GM21528 (cell line): Measurements from ENCODE around the gene RIMS3.

Experiments used
- ATAC-seq: cut with Tn5 transposase; IDR thresholded peaks from one replicate; pipeline ENCODE4 v1.9.1; 2021; ENCODE audit warnings: mild to moderate bottlenecking, moderate library complexity; ENCODE audit not compliant: unreplicated experiment, low FRiP score

RIMS3 gene

DNA sequence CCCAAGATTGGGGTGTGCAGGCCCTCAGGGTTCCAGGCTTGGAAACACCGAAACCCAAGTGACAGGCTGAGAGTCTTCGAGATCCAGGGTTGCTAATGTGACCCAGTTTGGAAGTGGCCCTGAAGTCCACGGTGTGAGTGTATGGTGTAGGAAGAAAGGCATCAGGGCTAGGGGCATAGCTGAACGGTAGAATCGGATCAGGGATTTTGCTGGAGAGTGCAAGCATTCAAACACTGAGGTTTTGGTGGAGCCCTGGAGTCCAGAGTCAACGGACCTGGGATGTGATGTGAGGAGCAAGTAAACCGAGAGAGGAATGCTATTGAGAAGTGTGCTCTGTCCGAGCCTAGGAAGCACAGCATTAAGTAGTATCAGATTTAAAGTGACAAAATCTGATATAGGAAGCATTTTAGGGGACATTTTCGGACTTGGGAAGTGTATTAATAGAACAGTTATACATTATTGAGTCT, 27.0 kb upstream of the RIMS3 start:
- ATAC-seq: no peak

DNA sequence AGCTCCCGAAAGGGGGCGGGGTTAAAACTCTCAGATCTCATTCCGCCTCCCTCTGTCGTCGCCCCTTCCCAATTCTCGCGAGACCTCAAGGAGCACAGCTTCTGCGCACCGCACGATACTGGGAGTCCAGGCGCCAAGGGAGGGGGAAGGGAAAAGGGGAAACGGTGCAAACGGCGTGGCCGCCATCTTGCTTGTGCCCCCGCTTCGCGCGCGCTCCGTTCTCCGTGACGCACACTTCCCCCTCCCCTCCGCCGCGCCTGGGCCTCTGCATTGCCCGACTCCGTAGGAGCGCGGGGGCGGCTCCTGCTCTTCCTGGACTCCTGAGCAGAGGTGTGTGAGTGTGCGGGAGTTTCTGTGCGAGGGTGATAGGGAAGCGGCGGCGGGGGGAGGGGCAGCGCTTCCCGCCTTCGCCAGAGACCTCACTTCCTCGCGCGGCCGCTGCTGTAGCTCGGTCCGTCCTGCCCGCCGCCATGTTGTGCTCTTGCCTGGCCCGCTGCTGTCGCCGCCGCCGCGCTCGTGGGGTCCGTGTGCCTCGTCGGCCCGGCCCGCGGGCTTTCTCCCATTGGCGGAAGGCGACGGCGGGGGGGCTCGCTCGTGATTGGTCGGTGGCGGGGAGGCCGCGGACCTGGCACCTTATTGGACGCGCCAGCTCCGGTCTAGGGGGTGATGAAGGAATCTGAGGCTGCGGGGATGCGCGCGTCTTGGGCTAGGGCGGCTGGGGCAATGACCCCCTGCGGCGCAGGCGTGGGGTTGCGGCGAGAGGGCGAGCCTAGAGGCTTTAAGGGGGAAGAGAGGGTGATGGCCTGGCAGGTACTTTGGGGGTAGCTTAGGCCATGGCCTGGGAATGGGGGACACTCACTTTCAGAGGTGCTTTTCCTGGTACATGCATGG, 26.3 kb upstream of the RIMS3 start, which contains the start of gene NFYC:
TSS of gene NFYC (plus strand) at position 167 of the 891 bp plus-strand sequence. CDS start 47,140 bp downstream, outside the sequence.
- peak; percentile 74 for ATAC-seq

DNA sequence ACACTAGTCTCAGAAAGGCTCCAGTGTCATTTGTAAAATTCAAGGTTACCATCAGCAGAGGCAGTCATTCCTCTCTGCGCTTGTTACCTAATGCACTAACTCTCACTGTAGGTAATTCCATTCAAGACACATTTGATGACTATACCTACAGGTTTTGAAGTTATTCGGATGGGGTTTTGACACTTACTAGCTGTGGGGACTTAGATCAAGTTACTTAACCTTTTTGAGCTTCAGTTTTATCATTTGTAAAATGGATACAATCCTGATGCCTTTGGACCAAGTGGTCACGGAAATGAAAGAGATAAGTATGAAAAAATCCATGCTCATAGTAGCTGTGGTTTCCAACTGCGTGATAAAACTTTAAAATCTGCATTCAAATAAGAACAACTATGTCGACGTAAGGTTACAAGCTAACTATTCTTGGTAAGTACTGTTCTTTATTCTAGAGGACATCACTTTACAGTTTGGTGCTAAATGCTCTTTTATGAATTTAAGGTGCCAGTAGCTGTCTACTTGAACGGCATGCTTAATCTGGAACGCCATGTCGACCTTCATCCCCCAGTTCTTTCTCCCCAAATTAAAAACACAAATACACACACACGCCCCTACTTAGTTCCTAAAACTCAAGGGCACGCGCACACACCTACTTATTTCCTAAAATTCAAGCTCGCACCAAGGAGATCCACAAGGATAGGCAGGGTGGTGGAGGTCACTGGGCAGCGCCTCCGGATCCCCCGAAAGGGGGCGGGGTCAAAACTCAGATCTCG, 25.5 kb upstream of the RIMS3 start:
- no peak for ATAC-seq

GRCh38 chr1:40689737-40690136, 24.3 kb upstream of the RIMS3 start:
- ATAC-seq: no peak

DNA sequence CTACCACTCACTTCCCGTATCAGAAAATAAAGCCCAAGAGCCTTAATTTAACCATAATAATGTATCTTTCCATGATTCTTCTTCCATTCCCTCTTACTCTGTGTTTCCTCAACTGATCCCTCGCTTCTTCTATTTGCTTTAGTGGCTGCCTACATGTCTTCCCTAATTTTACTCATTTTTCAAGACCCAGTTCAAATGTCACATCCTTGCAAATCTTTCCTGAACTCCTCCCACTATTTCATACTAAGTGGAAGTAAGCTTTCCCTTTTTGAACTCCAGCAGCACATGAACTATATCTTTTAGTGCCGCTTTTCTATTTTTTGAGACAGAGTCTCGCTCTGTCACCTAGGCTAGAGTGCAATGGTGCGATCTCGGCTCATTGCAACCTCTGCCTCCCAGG, 22.2 kb upstream of the RIMS3 start:
- ATAC-seq: no peak

- ATAC-seq: no peak
Measured at GRCh38 chr1:40687059-40687458, 21.6 kb upstream of the RIMS3 start.

DNA sequence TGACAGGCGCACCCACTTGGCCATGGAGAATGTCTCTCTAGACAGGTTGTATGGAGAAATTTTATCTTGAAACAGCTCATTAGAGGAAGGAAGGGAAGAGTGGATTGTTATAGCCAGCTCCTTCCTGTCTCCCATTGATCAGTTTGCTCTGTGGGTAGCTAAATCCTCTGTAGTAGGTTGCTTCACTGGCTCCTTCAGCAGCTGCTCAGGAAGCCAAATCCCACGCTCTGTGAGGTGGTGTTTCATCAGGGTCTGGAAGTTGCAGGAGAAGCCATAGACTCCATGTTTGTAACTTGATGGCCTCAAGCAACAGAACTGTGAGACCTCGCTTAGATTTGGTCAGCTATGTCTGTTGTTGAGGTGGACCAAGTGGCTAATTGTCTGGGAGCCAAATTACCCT, 19.2 kb upstream of the RIMS3 start:
- ATAC-seq: no peak

DNA sequence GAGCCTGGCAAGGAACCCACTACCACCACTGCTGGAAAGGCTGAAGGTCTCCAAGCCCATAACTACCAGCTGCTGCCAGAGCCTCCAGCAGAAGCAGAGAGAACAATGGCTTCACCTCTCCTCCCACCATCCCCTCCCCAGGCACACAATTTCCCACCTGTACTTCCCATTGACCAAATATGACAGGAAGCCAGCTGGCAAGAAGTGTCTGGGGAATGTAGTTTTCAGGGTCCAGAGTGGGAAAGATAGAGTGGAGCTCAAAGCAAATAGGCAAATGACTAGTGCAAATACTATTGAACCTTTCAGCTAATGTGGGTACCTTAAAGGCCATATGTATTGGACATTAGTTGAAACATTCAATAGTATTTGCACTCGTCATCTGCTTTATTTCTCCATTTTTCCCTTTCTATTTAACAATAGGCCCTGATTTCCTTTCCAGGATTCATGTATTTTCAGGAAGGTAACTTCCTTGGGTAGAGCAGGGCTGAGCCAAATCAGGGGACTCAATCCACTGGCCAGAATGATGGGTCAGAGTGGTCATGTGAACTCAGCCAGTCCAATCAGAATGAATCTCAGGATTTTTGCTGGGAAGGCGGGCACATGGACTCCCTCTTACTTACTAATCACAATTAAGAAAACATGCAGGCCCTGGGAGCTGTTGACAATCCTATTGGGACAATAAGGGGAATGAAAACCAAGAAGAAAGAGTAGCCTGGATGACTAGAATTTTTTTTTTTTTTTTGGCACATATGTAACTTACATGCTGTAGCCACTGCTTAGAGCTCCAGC, 13.9 kb upstream of the RIMS3 start:
- no peak for ATAC-seq

DNA sequence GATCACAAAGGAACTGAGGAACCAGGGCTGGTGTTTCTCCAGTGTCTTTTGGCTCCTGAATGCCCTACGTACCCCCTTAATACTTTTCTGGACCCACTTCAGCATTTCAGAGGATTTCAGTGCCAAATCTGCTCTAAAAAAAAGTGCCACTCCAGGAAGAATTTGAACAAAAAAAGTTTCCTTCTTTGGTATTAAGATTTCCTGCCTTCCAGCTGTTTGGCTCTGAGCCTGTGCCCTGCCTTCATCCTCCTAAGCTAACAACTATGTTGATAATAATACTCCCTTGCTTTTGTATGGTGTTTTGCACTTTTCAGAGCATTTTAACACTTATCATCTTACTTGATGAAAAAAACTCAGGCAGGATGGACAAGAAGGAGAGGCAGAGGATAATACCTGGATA, 11.0 kb upstream of the RIMS3 start:
- no peak for ATAC-seq

DNA sequence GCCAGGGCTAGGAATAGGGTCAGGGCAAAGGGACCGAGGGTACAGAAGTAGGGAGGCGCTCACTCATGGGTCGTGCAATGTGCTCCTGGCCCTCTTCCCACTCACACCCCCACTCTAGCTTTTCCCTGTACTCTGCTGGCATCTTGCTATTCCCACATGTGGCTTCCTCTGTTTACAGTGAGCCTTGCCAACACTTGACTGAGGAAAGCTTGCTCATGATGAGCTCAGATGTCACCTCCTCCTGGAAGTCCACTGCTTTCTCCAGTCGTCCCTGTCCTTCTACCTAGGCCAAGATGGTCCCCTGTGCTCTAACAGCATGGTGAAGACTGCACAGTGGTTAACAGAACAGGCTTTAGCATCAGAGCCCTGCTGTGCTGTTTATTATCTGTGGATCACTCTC, 8.0 kb upstream of the RIMS3 start:
- no peak for ATAC-seq

DNA sequence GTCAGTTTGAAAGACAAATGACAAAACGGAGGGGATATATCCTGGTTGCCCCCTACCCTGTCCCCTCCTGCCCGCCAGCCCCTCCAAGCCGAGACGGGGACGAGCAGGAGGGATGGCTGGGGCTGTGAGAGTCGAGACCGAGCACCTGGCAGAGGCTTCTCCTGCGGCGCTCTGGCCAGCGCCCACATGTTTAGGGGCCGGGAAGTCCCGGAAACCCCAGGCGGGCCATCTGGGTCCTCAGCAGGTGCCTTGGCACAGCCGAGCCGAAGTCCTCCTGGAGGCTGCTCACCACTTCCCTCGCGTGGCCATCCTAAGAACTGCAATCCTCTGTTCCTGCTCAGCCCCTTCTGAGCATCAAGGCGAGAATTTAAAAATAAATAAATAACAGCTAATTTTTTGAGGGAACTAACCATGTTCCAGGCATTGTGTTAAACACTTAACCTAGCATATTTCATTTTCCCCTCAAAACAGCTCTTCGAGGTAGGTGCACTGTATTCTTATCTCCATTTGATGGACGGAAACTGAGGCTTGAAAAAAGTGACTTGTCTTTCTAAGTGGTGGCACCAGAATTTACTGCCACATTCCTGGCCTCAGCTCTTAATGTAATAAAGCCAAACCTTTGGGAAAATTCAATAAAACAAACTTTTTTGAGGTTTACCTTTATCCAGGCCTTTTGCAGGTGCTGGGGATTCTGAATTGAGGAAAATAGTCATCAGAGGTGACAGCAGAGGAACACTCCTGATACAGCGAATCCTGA, 3.5 kb upstream of the RIMS3 start:
- peak; percentile 61 for ATAC-seq

DNA sequence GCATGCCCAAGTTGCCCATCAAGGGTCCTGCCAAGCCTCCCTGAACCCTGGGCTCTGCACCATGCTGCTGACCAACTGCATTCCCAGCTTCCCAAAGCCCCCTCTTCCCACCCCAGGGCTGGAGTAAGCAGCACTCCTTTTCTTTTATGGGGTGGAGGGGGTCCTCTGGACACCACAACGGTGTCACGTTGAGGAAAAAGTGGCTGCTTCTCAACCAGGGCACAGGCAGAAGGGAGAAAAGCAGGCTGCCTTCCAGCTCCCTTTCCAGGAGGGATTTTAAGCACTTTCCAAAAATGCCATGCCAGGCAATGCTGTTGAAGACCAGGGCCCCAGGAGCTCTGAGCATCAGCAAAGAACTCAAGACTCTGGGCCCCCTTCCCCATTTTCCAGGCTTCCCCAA, 691 bp downstream of the RIMS3 start:
- no peak for ATAC-seq

DNA sequence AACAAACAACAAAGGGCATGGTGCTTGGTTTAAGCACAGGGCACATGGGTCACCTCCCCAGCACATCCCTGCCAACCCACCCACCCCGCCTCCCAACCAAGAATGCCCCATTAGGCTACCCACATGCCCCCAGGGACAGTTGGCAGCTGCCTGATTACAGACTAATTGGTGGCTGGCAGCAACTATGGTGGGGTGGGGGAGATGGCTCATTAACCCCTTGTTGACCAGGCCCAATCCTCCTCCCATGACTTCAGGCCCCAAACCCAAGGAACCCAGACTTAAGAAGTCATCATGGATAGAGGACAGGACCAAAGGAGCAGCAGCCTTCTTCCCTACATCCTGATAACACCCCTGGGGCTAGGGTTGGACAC, 1.3 kb downstream of the RIMS3 start:
- no peak for ATAC-seq

- ATAC-seq: no peak
Measured at GRCh38 chr1:40663324-40664166, 1.9 kb downstream of the RIMS3 start.

DNA sequence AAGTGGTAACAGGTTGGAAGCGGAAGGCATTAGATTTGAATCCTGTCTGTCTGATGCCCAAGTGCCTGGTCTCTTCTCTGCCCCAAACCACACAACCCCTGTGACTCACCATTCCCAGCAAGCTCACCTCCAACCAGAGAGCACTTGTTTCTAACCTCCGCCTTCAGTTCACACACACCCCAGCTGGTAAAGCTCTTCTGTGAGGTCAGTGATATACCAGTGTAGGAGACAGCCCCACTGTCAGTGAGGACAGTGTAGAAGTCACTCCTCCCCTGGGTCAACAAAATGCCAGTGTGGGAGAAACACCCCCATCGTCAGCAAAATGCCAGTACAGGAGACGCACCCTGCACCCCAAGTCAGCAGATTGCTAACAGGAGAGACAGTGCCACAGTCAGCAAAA, 2.6 kb downstream of the RIMS3 start:
- no peak for ATAC-seq

- ATAC-seq: no peak
Measured at GRCh38 chr1:40662151-40662550, 3.3 kb downstream of the RIMS3 start.

DNA sequence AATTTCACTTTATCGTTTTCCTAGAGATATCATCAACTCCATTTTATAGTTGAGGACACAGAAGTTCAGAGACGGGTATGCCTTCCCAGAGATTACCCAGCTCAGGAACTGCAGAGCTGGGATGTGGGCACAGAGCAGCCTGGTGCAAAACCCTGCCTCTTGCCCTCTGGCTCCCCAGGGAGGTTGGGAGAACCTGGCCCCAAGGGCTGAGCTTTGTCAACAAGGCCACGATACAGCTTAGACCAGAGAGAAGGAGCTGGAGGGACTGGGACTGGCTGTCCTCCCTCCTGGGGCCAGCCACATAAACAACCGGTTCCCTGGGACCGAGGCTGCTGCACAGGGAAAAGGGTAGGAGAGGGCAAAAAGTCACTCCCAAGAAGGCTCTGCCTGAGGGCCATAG, 3.8 kb downstream of the RIMS3 start:
- no peak for ATAC-seq

- ATAC-seq: no peak
Measured at GRCh38 chr1:40659649-40659947, 5.9 kb downstream of the RIMS3 start.
